Neutrophil (primary cell): ENCODE measurements around the gene RPTN.

Source experiments
- H3K27ac ChIP-seq: fragments of 200-600 bp; sonication (generic); 2 replicates; pipeline ENCODE4 v1.5.1; 2016; ENCODE audit warnings: mild to moderate bottlenecking, moderate library complexity
- H3K27me3 ChIP-seq: fragments of 200-600 bp; sonication (generic); 2 replicates; pipeline ENCODE4 v1.6.0; 2016; ENCODE audit warnings: mild to moderate bottlenecking
- H3K36me3 ChIP-seq: fragments of 200-600 bp; sonication (generic); 2 replicates; pipeline ENCODE4 v1.5.1; 2017
- H3K4me1 ChIP-seq, 2 experiments: fragments of 200-600 bp in 1 of 2; sonication (generic) in 1 of 2; 1 replicate in 1 of 2; 2 replicates in 1 of 2; pipeline versions ENCODE4 v1.5.1 to v1.6.1; 2013 to 2016; ENCODE audit warnings: low read depth in 1 of 2, low read length in 1 of 2, mild to moderate bottlenecking in 1 of 2, moderate library complexity in 1 of 2; ENCODE audit not compliant: control insufficient read depth in 1 of 2, insufficient read depth in 1 of 2
- H3K4me3 ChIP-seq, 2 experiments: fragments of 200-600 bp in 1 of 2; sonication (generic) in 1 of 2; 1 replicate in 1 of 2; 2 replicates in 1 of 2; pipeline ENCODE4 v1.5.1; 2013 to 2016; ENCODE audit warnings: low read depth in 1 of 2, low read length in 1 of 2, mild to moderate bottlenecking in 1 of 2, moderate library complexity in 1 of 2
- H3K9me3 ChIP-seq: fragments of 200-600 bp; sonication (generic); 2 replicates; pipeline ENCODE4 v1.5.1; 2016
- TF ChIP-seq, protein P1 (sequence below): fragments of 200-600 bp; sonication (generic); IDR thresholded peaks from 2 replicates; pipeline ENCODE4 v1.5.1; 2016; ENCODE audit warnings: antibody characterized with exemption

The RPTN gene

GRCh38 chr1:152137215-152137614 is 21.8 kb downstream of the RPTN start:
- Histone ChIP-seq H3K27me3 (peaks cover 86% of the 10 kb centered on the region), H3K27ac (no peak overlapping the region), H3K4me1 (no peaks in the 10 kb centered on the region), H3K36me3 (no peaks in the 10 kb centered on the region), H3K4me3 (no peak overlapping the region), H3K9me3 (no peaks in the 10 kb centered on the region)
- TF ChIP-seq, protein P1, sequence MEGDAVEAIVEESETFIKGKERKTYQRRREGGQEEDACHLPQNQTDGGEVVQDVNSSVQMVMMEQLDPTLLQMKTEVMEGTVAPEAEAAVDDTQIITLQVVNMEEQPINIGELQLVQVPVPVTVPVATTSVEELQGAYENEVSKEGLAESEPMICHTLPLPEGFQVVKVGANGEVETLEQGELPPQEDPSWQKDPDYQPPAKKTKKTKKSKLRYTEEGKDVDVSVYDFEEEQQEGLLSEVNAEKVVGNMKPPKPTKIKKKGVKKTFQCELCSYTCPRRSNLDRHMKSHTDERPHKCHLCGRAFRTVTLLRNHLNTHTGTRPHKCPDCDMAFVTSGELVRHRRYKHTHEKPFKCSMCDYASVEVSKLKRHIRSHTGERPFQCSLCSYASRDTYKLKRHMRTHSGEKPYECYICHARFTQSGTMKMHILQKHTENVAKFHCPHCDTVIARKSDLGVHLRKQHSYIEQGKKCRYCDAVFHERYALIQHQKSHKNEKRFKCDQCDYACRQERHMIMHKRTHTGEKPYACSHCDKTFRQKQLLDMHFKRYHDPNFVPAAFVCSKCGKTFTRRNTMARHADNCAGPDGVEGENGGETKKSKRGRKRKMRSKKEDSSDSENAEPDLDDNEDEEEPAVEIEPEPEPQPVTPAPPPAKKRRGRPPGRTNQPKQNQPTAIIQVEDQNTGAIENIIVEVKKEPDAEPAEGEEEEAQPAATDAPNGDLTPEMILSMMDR = no peak

GRCh38 chr1:152130186-152130585 is 28.8 kb downstream of the RPTN start:
- H3K4me3 ChIP-seq = no peak overlapping the region
- H3K4me1 ChIP-seq = no peaks in the 10 kb centered on the region
- TF ChIP-seq, protein P1 = no peak
- no peak overlapping the region for H3K27ac ChIP-seq
- H3K27me3 ChIP-seq = peaks cover 91% of the 10 kb centered on the region
- no peaks in the 10 kb centered on the region for H3K36me3 ChIP-seq
- H3K9me3 ChIP-seq = no peaks in the 10 kb centered on the region

GRCh38 chr1:152127673-152128072 is 31.4 kb downstream of the RPTN start:
- Histone ChIP-seq H3K36me3 (no peaks in the 10 kb centered on the region), H3K9me3 (no peaks in the 10 kb centered on the region), H3K4me3 (no peak overlapping the region), H3K4me1 (no peaks in the 10 kb centered on the region), H3K27me3 (peaks cover 90% of the 10 kb centered on the region), H3K27ac (no peak overlapping the region)
- TF ChIP-seq, protein P1 = no peak

- H3K9me3 ChIP-seq = no peaks in the 10 kb centered on the region
- H3K27me3 ChIP-seq = peaks cover 91% of the 10 kb centered on the region
- TF ChIP-seq, protein P1 = no peak
Observed at GRCh38 chr1:152125834-152126443, 33.1 kb downstream of the RPTN start.

GRCh38 chr1:152118915-152119314 is 40.1 kb downstream of the RPTN start:
- Histone ChIP-seq H3K4me3 (no peak overlapping the region), H3K27ac (no peak overlapping the region), H3K36me3 (no peaks in the 10 kb centered on the region), H3K9me3 (no peaks in the 10 kb centered on the region), H3K27me3 (peaks cover 99% of the 10 kb centered on the region), H3K4me1 (no peaks in the 10 kb centered on the region)
- TF ChIP-seq, protein P1 = no peak

More at GRCh38 chr1:152125834-152126443, 33.1 kb downstream of the RPTN start:
- Histone ChIP-seq H3K4me1 (no peaks in the 10 kb centered on the region), H3K27ac (no peak overlapping the region), H3K36me3 (no peaks in the 10 kb centered on the region), H3K4me3 (no peak overlapping the region)
